ENCODE results near the gene OARD1.

The OARD1 gene

GRCh38 chr6:41047745-41048732, 24.1 kb downstream of the OARD1 start:
- DNase-seq (ENCODE audit: low spot score): no peak

DNA sequence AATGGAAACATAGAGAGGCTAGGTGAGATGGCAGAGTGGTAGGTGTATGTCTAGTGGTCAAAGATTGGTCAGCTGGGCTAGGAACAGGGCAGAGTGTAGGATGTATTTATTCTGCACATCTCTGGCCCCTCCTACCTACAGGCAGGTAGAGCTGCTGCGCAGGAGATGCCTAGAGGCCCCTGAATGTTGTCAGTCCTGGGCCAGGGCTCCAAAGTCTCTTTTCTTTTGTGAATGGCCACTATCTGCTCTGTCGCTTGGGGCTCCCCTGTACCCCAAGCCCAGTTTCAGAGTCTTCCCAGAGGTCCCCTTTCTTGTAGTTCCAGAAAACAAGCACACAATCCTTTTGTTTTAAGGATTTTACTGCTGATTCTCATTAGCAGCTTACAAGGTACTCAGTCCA, 24.9 kb downstream of the OARD1 start:
- no peak for DNase-seq (ENCODE audit: low spot score)

GRCh38 chr6:41046084-41046483, 26.1 kb downstream of the OARD1 start:
- DNase-seq (ENCODE audit: low spot score): no peak

DNA sequence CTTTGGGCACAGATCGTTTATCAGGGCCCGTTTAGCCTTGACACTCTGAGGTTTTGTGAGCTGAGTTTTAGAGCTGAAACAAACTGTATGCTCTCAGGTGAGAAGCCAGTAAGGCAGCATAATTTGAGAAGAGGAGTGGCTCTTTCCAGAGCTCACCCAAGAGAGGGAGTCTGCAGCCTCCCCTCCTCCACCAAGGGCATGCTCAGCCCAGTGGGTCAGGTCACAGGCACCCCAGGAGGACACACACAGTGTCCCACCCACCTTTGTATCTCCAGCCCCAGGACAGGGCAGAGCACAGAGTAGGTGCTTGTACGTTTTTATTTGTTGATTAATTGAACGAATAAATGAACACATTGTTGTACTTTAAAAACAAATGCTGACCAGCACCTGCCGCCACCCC, 26.5 kb downstream of the OARD1 start:
- DNase-seq (ENCODE audit: low spot score): no peak

GRCh38 chr6:41043151-41043550, 29.0 kb downstream of the OARD1 start:
- DNase-seq (ENCODE audit: low spot score): peak; percentile 57

DNA sequence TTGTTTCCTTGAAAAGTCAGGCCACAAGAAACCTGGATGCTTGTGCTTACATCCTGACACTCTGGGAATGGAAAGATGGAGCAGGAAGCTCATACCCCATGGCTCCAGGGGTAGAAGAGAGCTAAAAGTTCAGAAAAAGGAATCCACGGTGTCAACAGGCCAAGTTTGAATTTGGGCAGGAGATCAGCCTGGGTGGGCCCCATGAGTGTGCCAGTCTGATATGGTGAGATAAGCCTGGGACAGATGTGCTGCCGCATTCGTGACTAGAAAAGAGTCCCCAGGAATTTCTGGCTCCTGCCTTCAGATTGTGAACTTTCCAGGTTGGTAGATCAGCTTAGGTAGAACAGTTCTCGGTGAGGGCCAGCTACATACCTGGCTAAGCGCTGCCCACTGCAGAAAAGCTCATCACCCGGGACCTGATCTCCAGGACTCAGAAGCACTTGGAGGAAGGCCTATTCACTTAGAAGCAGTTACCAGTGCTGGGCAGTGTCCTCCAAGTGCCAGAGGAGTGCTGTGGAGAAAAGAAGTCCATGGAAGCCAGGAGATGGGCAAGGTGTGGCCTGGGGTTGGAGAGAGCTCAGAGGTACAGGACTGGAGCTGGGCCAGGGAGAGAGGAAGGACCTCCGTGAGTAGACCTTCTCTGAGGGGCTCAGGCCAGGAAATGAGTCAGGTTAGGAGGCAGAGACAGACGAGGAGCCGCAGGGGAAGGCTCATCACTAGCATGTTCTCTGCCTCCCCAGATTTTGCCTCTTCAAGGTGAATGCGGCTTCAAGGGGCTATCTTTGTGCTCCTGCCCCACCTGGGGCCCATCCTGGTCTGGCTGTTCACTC, 29.7 kb downstream of the OARD1 start, which contains the start of gene TSPO2:
TSPO2 (plus strand) TSS at position 242 of the 830 bp plus-strand sequence; CDS start at position 761, 519 bp downstream.
- peak; percentile 91 for DNase-seq (ENCODE audit: low spot score)

GRCh38 chr6:41040940-41041536, 31.1 kb downstream of the OARD1 start:
- DNase-seq (ENCODE audit: low spot score): peak; percentile 86

DNA sequence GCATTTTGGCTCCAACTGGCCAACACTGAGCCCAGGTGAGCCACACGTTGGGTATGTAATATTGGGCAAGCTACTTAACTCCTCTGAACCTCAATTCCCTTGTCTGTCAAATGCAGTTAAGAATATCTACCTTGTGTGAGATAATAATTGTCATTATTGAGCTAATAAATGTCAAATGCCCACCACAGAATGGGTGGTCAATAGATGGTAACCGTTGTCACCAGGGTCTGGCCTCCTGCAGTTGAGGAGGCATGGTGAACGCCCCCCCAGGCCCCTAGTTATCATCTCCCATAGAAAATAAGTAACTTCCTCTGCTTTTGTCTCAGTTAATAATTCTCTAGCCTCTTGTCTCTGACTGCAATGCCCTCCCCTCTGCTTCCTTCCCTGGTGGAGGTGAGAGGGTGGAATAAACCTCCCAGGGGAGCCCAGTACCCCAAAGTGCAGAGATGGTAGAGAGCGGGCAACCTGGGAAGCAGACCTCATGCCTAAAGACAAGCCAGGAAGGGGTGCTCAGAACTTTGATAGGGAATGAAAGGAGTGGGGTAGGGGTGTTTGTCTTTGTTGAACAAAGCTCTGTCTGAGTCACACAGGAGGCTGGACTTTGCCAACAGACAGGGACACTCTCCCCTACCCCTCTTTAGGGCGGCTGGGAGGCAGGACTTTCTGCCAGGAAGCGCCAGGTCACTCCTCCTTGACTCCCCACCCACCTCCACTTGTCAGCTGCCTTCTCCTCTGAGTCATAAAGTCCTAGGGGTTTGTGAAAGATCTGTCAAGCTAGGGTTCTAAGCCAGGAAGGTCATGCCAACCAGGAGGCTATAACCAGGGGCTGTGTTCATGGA, 31.8 kb downstream of the OARD1 start:
- peak; percentile 86 for DNase-seq (ENCODE audit: low spot score)

GRCh38 chr6:41039060-41039998, 32.8 kb downstream of the OARD1 start, which contains the start of gene UNC5CL:
TSS of gene UNC5CL (minus strand) at chr6:41039221. CDS start at chr6:41035074, 4,147 bp downstream.
- peak; percentile 89 for DNase-seq (ENCODE audit: low spot score)

GRCh38 chr6:41038205-41038604, 34.0 kb downstream of the OARD1 start:
- DNase-seq (ENCODE audit: low spot score): no peak

DNA sequence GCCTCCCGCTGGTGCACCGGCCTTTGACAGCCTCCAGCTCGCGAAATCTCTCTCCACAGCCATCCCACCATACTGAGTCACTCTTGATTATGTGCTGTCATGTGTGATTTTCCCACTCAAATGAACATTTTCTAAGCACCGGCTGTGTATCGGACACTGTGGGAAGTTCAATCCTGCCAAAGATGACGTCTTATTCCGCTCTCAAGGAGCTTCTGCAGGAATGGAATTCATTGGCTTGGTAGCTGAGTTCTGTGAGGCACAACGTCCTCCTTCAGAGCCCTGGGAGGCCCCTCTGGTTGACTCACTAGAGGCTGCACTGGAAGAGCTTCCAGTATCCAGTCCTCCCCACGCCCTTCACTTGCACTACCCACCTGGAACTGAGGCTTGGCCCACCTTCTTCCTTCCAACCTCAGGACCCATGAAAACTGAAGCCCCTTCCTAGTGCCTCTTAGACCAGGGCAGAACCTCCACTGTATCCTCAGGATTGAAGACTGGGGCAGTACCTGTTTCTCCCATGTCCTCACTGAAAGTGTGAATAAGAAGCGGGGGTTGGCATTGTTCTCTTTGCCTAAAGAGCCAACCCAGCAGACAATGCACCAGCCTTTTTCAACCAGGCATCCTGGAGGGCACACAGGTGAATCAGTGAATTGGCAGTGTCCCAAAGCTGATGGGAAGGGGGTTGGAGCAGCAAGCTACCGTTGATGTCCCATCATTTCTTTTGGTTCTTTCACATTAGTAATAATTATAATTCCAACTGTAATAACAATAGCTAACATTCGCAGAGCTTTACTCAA, 34.9 kb downstream of the OARD1 start:
- DNase-seq (ENCODE audit: low spot score): no peak

DNA sequence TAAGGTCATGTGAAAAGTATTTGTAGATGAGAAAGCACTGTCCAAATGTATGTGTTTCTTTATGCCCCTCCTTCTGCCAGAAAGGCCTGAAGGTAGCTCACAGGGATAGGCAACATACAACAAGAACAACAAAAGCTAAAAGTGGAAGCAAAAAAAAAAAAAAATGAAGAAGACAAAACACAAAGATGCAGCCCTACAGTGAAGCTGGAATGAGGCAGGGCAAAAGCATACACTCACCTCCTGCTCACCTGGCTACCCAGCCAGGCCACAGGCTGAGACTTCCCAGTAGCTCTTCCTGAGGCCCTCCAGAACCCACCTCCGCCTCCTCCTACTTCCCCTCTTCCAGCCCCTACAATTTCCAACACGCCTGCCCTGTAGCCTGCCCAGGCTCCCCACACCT, 35.6 kb downstream of the OARD1 start:
- DNase-seq (ENCODE audit: low spot score): no peak

DNA sequence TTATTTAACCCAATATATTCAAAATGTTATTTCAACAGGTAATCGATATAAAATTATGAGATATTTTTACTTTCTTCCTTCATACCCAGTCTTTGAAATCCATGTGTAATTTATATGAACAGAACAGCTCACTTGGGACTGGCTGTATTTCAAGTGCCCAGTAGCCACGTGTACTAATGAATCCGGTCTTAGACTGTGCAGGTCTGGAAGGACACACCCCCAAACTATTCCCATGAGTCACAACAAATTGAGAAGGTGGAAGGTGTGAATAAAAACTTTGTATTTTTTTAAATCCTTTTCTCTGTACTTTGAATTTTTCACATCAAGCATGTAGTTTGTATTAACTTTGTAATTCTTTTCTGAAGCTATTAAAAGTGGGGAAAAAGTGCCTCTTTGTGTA, 36.0 kb downstream of the OARD1 start:
- no peak for DNase-seq (ENCODE audit: low spot score)

- DNase-seq (ENCODE audit: low spot score): no peak
These were observed 38.4 kb downstream of the OARD1 start for GRCh38 chr6:41033776-41034175.

DNA sequence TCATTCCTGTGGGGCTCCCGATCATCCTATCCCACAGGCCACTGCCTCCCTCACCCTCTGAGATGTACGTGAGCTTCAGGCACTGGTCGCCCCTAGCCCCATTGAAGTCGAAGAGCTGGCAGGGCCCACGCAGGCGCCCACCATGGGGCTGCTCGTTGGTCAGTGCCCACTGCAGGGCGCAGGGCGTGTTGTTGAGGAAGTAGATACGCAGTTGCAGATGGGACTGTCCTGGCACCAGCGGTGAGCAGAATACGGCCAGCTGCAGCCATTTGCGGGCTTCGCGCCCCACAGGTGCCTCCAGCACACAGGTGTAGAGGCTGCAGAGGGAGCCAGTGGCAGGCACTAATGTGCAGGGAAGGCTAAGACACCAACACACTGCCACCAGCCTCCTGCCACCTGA, 39.3 kb downstream of the OARD1 start:
- no peak for DNase-seq (ENCODE audit: low spot score)

- DNase-seq (ENCODE audit: low spot score): no peak
These were observed 43.4 kb downstream of the OARD1 start for GRCh38 chr6:41028561-41029412.

GRCh38 chr6:41027799-41028560, 44.2 kb downstream of the OARD1 start:
- peak; percentile 90 for DNase-seq (ENCODE audit: low spot score)

GRCh38 chr6:41027241-41027640, 44.9 kb downstream of the OARD1 start:
- DNase-seq (ENCODE audit: low spot score): no peak
